Measurements from ENCODE around the gene DSCAML1. TPM values are rescaled to one million over a fixed set of nuclear protein-coding genes. Genes with fewer than 3 reads are reported as not detected.

Gene DSCAML1
- total and polyA plus RNA-seq, 10 of the 15 experiments (the other 5 are each of a cell fraction or from before 2014, with no cell fraction given), result 0.03 to 0.18 (median 0.06) TPM; not detected in 1

- H3K27me3 ChIP-seq (replicated peaks in 1 of 2; ENCODE audit: control insufficient read depth in 2 of 2, insufficient read depth in 2 of 2, low read length in 1 of 2), result peaks cover 4% of the 10 kb centered on the region in 2 experiments; a peak in 3 of 4 replicates
- in situ Hi-C loops (cut with MboI), result no loop called here
- H3K9ac ChIP-seq (ENCODE audit: control insufficient read depth, insufficient read depth, low read length), result no peak overlapping the region
- H3K79me2 ChIP-seq (ENCODE audit: control insufficient read depth, insufficient read depth, low read length), result no peaks in the 10 kb centered on the region
- no TSS peak for BruUV-seq (replicated peaks)
- CTCF ChIA-PET, result no interaction called here
- WGBS (ENCODE audit: insufficient coverage, insufficient replicate concordance, low lambda C conversion rate, missing lambda C conversion rate), result 46% methylated on average over 8 of the region's 8 CpGs
- H3K4me2 ChIP-seq (ENCODE audit: control insufficient read depth, insufficient read depth), result no peak overlapping the region
- H2AFZ ChIP-seq (ENCODE audit: control insufficient read depth, low read depth, low read length), result no peak overlapping the region
- no peaks in the 10 kb centered on the region for H4K20me1 ChIP-seq (ENCODE audit: control insufficient read depth, insufficient read depth)
- H3K27ac ChIP-seq (ENCODE audit: control insufficient read depth, insufficient read depth), result no peak overlapping the region
- ATAC-seq (no peak), DNase-seq (ENCODE audit: low read depth, low spot score) (no peak), FAIRE-seq (no peak)
- H3K9me3 ChIP-seq (replicated peaks; ENCODE audit: control insufficient read depth, insufficient read depth, low read length), result no peaks in the 10 kb centered on the region
- intact Hi-C loops (cut with micrococcal nuclease; ENCODE audit: unreplicated experiment), result no loop called here
- RAD21 ChIA-PET (ENCODE audit: unreplicated experiment), result no interaction called here
- SMC1A ChIA-PET (ENCODE audit: uncharacterized antibody, unreplicated experiment), result interaction anchor here (1.3 kb wide), 1 partner anchor 44 kb away, joined by 3 read pairs; no protein-coding TSS in a partner anchor
- POLR2A ChIA-PET, result no interaction called here
- H3K4me1 ChIP-seq (ENCODE audit: control insufficient read depth, insufficient read depth, low read length), result no peaks in the 10 kb centered on the region
- TF ChIP-seq ASH2L (IDR thresholded peaks at IDR 0.05; ENCODE audit: borderline replicate concordance, low read depth), result no peak
- TF ChIP-seq PAX8 (IDR thresholded peaks at IDR 0.05), result no peak
- TF ChIP-seq EZH2 (IDR thresholded peaks at IDR 0.05; ENCODE audit: borderline replicate concordance, control insufficient read depth, low read depth, low read length), result no peak
- no peak for TF ChIP-seq JUND (IDR thresholded peaks at IDR 0.05; ENCODE audit: low read depth, low read length)
- TF ChIP-seq USF1 (IDR thresholded peaks at IDR 0.05; ENCODE audit: borderline replicate concordance, extremely low read length, insufficient read depth, low read depth, low read length), result no peak
- TF ChIP-seq IRF3 (IDR thresholded peaks at IDR 0.05), result no peak
- TF ChIP-seq KLF5 (IDR thresholded peaks at IDR 0.05; ENCODE audit: partially characterized antibody), result no peak
- TF ChIP-seq CBFB (IDR thresholded peaks at IDR 0.05; ENCODE audit: low read depth), result no peak
- no peak for TF ChIP-seq CTCF (IDR thresholded peaks at IDR 0.05 in 2 of 3, conservative IDR thresholded peaks at IDR 0.05 in 1 of 3; ENCODE audit: control insufficient read depth in 2 of 3, extremely low read depth in 1 of 3, insufficient read depth in 1 of 3, low read depth in 3 of 3, low read length in 3 of 3)
- no peak for TF ChIP-seq CHD4 (IDR thresholded peaks at IDR 0.05)
- no peak for TF ChIP-seq ESRRA (IDR thresholded peaks at IDR 0.05; ENCODE audit: low read length)
- TF ChIP-seq ATF3 (IDR thresholded peaks at IDR 0.05; ENCODE audit: borderline replicate concordance, extremely low read depth, low read depth, low read length), result no peak
- no peak for TF ChIP-seq PML (IDR thresholded peaks at IDR 0.05; ENCODE audit: low read length)
- TF ChIP-seq NR2C2 (IDR thresholded peaks at IDR 0.05; ENCODE audit: borderline replicate concordance, control insufficient read depth, insufficient read length, low read depth), result no peak
- TF ChIP-seq ZZZ3 (IDR thresholded peaks at IDR 0.05; ENCODE audit: control insufficient read depth, insufficient read length, low read depth), result no peak
- TF ChIP-seq STAT1 (conservative IDR thresholded peaks at IDR 0.05), result no peak
- H3K36me3 ChIP-seq (ENCODE audit: control insufficient read depth in 2 of 2, insufficient read depth in 2 of 2, low read length in 1 of 2), result no peaks in the 10 kb centered on the region
- H3K4me3 ChIP-seq, result no peak overlapping the region
These were observed 132.1 kb downstream of the DSCAML1 start for GRCh38 chr11:117664897-117665296.

All from GM12878 (cell line).